ENCODE measurements around the gene ANGPTL4.
"Not testable (repeated sequence)": the region's sequence is repeated elsewhere in the genome, so short reads cannot be mapped to it uniquely, and the experiment has no call there.

DNA sequence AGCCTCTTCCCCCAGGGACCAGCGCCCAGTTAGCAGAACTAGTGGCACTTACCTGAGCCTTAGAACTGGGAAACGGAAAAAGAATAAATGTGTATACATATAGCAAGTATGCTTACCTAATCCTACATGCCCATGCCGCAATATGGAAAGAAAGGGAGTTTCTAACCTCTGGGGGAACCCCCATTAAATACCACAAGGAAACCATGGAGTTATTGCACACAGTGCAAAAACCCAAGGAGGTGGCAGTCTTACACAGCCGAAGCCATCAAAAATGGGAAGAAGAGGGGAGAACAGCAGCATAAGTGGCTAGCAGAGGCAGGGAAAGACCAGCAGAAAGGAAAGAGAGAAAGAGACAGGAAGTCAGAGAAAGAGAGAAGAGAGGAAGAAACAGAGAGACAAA is 20.6 kb downstream of the ANGPTL4 start:
- TF ChIP-seq CTCF (IDR thresholded peaks at IDR 0.05 in 2 of 3, conservative IDR thresholded peaks at IDR 0.05 in 1 of 3; ENCODE audit: insufficient read depth in 2 of 3, low read depth in 1 of 3, low read length in 3 of 3); SIN3A (IDR thresholded peaks at IDR 0.05; ENCODE audit: borderline replicate concordance in 2 of 2, control insufficient read depth in 1 of 2, low read depth in 2 of 2, low read length in 2 of 2); MTA1 (IDR thresholded peaks at IDR 0.05; ENCODE audit: borderline replicate concordance); BHLHE40 (IDR thresholded peaks at IDR 0.05; ENCODE audit: low read length); ZNF23 (CRISPR knock-in tag; IDR thresholded peaks at IDR 0.05); NFYB (IDR thresholded peaks at IDR 0.05; ENCODE audit: extremely low read depth, insufficient read length); POLR2A (conservative IDR thresholded peaks at IDR 0.05); BRCA1 (IDR thresholded peaks at IDR 0.05); BRCA1 (CRISPR knock-in tag; IDR thresholded peaks at IDR 0.05); RFX1 (IDR thresholded peaks at IDR 0.05); RBM15 (IDR thresholded peaks at IDR 0.05; ENCODE audit: insufficient read depth, low read length); ZZZ3 (IDR thresholded peaks at IDR 0.05); GTF2F1 (IDR thresholded peaks at IDR 0.05; ENCODE audit: low read depth, low read length); NFXL1 (CRISPR knock-in tag; IDR thresholded peaks at IDR 0.05): not testable (repeated sequence)
- TF ChIP-seq, protein P1, sequence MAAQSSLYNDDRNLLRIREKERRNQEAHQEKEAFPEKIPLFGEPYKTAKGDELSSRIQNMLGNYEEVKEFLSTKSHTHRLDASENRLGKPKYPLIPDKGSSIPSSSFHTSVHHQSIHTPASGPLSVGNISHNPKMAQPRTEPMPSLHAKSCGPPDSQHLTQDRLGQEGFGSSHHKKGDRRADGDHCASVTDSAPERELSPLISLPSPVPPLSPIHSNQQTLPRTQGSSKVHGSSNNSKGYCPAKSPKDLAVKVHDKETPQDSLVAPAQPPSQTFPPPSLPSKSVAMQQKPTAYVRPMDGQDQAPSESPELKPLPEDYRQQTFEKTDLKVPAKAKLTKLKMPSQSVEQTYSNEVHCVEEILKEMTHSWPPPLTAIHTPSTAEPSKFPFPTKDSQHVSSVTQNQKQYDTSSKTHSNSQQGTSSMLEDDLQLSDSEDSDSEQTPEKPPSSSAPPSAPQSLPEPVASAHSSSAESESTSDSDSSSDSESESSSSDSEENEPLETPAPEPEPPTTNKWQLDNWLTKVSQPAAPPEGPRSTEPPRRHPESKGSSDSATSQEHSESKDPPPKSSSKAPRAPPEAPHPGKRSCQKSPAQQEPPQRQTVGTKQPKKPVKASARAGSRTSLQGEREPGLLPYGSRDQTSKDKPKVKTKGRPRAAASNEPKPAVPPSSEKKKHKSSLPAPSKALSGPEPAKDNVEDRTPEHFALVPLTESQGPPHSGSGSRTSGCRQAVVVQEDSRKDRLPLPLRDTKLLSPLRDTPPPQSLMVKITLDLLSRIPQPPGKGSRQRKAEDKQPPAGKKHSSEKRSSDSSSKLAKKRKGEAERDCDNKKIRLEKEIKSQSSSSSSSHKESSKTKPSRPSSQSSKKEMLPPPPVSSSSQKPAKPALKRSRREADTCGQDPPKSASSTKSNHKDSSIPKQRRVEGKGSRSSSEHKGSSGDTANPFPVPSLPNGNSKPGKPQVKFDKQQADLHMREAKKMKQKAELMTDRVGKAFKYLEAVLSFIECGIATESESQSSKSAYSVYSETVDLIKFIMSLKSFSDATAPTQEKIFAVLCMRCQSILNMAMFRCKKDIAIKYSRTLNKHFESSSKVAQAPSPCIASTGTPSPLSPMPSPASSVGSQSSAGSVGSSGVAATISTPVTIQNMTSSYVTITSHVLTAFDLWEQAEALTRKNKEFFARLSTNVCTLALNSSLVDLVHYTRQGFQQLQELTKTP (IDR thresholded peaks at IDR 0.05; ENCODE audit: low read depth in 1 of 2, partially characterized antibody in 2 of 2), result not testable (repeated sequence)
